IMR-90 (cell line): ENCODE data around the gene TMEM30A. TPM values are rescaled to one million over a fixed set of nuclear protein-coding genes. Genes with fewer than 3 reads are reported as not detected.

ENCODE experiments used
- ATAC-seq: fragments of 200-7000 bp; cut with Tn5 transposase; 2 replicates; pipeline ENCODE4 v1.9.1; 2020; ENCODE audit warnings: low read depth, mild to moderate bottlenecking, moderate library complexity
- BruUV-seq: library from RNA; stranded (reverse); fragments of 400-500 nt; replicated peaks from 2 replicates; lab custom pipeline; 2021; lab: Mats Ljungman, UMichigan
- CTCF ChIA-PET: fragments of 300-600 bp; formaldehyde crosslinking; extraction: SDS; loops from one replicate; lab custom pipeline; 2021; ENCODE audit warnings: antibody characterized with exemption; lab: Yijun Ruan, JAX
- POLR2A ChIA-PET: fragments of 300-600 bp; sonication (Branson Sonifier 250); formaldehyde crosslinking; loops from one replicate; lab custom pipeline; 2022; ENCODE audit warnings: antibody characterized with exemption; ENCODE audit not compliant: unreplicated experiment; lab: Charles Lee
- DNase-seq: peaks from one replicate; pipeline ENCODE4 v3.0.0; 2013
- H2AFZ ChIP-seq: replicated peaks from 2 replicates; pipeline ENCODE3; 2013; ENCODE audit warnings: low read length, mild to moderate bottlenecking; ENCODE audit not compliant: poor library complexity
- H2AK5ac ChIP-seq: 2 replicates; pipeline ENCODE4 v1.6.1; 2013; ENCODE audit warnings: low read depth, low read length, inconsistent platforms
- H2AK9ac ChIP-seq: replicated peaks from 2 replicates; pipeline ENCODE3; 2013; ENCODE audit warnings: mild to moderate bottlenecking, low read depth, low read length, moderate library complexity; ENCODE audit not compliant: poor library complexity
- H2BK120ac ChIP-seq: 2 replicates; pipeline ENCODE4 v1.6.1; 2013; ENCODE audit warnings: low read depth, low read length, inconsistent platforms
- H2BK15ac ChIP-seq: 3 replicates; pipeline ENCODE4 v1.6.1; 2013; ENCODE audit warnings: low read depth, low read length, inconsistent platforms
- H2BK20ac ChIP-seq: 2 replicates; pipeline ENCODE4 v1.6.1; 2013; ENCODE audit warnings: low read depth, mild to moderate bottlenecking, inconsistent platforms, low read length, moderate library complexity
- H2BK5ac ChIP-seq: 2 replicates; pipeline ENCODE4 v1.6.1; 2013; ENCODE audit warnings: mild to moderate bottlenecking, low read depth, low read length, inconsistent platforms; ENCODE audit not compliant: poor library complexity, severe bottlenecking
- H3K14ac ChIP-seq: replicated peaks from 2 replicates; pipeline ENCODE4 v1.6.1; 2013; ENCODE audit warnings: low read depth, low read length, inconsistent platforms
- H3K18ac ChIP-seq: 2 replicates; pipeline ENCODE4 v1.6.1; 2013; ENCODE audit warnings: low read depth, low read length, control low read depth
- H3K23ac ChIP-seq: 2 replicates; pipeline ENCODE4 v1.6.1; 2013; ENCODE audit warnings: low read depth, low read length, inconsistent platforms
- H3K27ac ChIP-seq: 2 replicates; pipeline ENCODE4 v1.5.1; 2013; ENCODE audit warnings: mild to moderate bottlenecking, control low read depth, low read length; ENCODE audit not compliant: insufficient read depth
- H3K27me3 ChIP-seq: 2 replicates; pipeline ENCODE4 v1.6.1; 2013; ENCODE audit warnings: low read length; ENCODE audit not compliant: control insufficient read depth, insufficient read depth
- H3K36me3 ChIP-seq: 2 replicates; pipeline ENCODE4 v1.6.1; 2013; ENCODE audit warnings: low read length, mixed read lengths; ENCODE audit not compliant: control insufficient read depth, insufficient read depth
- H3K4ac ChIP-seq: 2 replicates; pipeline ENCODE4 v1.6.1; 2013; ENCODE audit warnings: low read depth, low read length, inconsistent platforms
- H3K4me1 ChIP-seq: 2 replicates; pipeline ENCODE4 v1.6.1; 2013; ENCODE audit warnings: low read length, mixed read lengths; ENCODE audit not compliant: control insufficient read depth, insufficient read depth
- H3K4me2 ChIP-seq: 2 replicates; pipeline ENCODE4 v1.6.1; 2013; ENCODE audit warnings: low read depth, mild to moderate bottlenecking, control low read depth, low read length, moderate library complexity
- H3K4me3 ChIP-seq: 2 replicates; pipeline ENCODE4 v1.5.1; 2013; ENCODE audit warnings: low read depth, mild to moderate bottlenecking, control low read depth, low read length, moderate library complexity; ENCODE audit not compliant: insufficient read depth
- H3K56ac ChIP-seq: 2 replicates; pipeline ENCODE4 v1.6.1; 2013; ENCODE audit warnings: low read length, inconsistent platforms; ENCODE audit not compliant: insufficient read depth; ENCODE audit errors: extremely low read depth
- H3K79me1 ChIP-seq, 2 experiments: 2 replicates each; pipeline ENCODE4 v1.6.1; 2013; ENCODE audit warnings: low read length in 2 of 2, inconsistent platforms in 1 of 2, low read depth in 1 of 2
- H3K9ac ChIP-seq: 2 replicates; pipeline ENCODE4 v1.6.1; 2013; ENCODE audit warnings: low read depth, low read length, control low read depth
- H3K9me1 ChIP-seq: 2 replicates; pipeline ENCODE4 v1.6.1; 2013; ENCODE audit warnings: low read length, inconsistent platforms; ENCODE audit not compliant: insufficient read depth
- H3K9me3 ChIP-seq: 2 replicates; pipeline ENCODE4 v1.6.1; 2013; ENCODE audit warnings: low read length; ENCODE audit not compliant: control insufficient read depth, insufficient read depth
- H4K20me1 ChIP-seq: 2 replicates; pipeline ENCODE4 v1.6.1; 2013; ENCODE audit warnings: low read length, inconsistent platforms; ENCODE audit not compliant: insufficient read depth
- H4K5ac ChIP-seq: 2 replicates; pipeline ENCODE4 v1.6.1; 2013; ENCODE audit warnings: mild to moderate bottlenecking, low read depth, low read length, control low read depth
- H4K8ac ChIP-seq, 2 experiments: 2 replicates each; pipeline ENCODE4 v1.6.1; 2013; ENCODE audit warnings: low read depth in 2 of 2, low read length in 2 of 2, control low read depth in 1 of 2, inconsistent platforms in 1 of 2
- H4K91ac ChIP-seq: 2 replicates; pipeline ENCODE4 v1.6.1; 2013; ENCODE audit warnings: low read depth, low read length, inconsistent platforms; ENCODE audit not compliant: insufficient read depth
- CTCF ChIP-seq: conservative IDR thresholded peaks from 2 replicates; pipeline ENCODE4 v1.5.1; 2012; ENCODE audit warnings: mild to moderate bottlenecking, low read depth, low read length, improper control_type of control experiment
- ELK1 ChIP-seq: fragments of 150-350 bp; IDR thresholded peaks from 2 replicates; pipeline ENCODE4 v1.6.1; 2016; ENCODE audit warnings: low read depth, mild to moderate bottlenecking, low read length, moderate library complexity, borderline replicate concordance
- FOS ChIP-seq: fragments of 150-350 bp; IDR thresholded peaks from 2 replicates; pipeline ENCODE4 v1.6.1; 2016; ENCODE audit warnings: low read depth, low read length
- MAFK ChIP-seq: IDR thresholded peaks from 2 replicates; pipeline ENCODE4 v1.6.1; 2012; ENCODE audit warnings: low read depth, low read length, improper control_type of control experiment
- MAZ ChIP-seq: IDR thresholded peaks from 2 replicates; pipeline ENCODE4 v1.6.1; 2012; ENCODE audit warnings: low read depth, mild to moderate bottlenecking, low read length, improper control_type of control experiment, moderate library complexity, borderline replicate concordance
- RAD21 ChIP-seq: IDR thresholded peaks from 2 replicates; pipeline ENCODE4 v1.6.1; 2012; ENCODE audit warnings: low read length, improper control_type of control experiment
- WGBS, 2 experiments: methylation state at CpG; one replicate each; pipeline versions ENCODE4 v1.1.5 to v1.1.7; 2013; ENCODE audit warnings: missing lambda C conversion rate in 2 of 2; ENCODE audit not compliant: insufficient read length in 1 of 2; ENCODE audit errors: extremely low coverage in 2 of 2; 5-methylcytosine and 5-hydroxymethylcytosine counted together
- dilution Hi-C: fragments of 300-500 bp; cut with HindIII; formaldehyde crosslinking; loops from one replicate; pipeline ENCODE4 v1.14.3; 2018; ENCODE audit warnings: low sequenced_read_pairs; ENCODE audit not compliant: unreplicated experiment
- in situ Hi-C: fragments of 300-500 bp; cut with MboI; formaldehyde crosslinking; loops from 3 replicates; pipeline ENCODE4 v1.14.3; 2019; ENCODE audit warnings: low sequenced_read_pairs, inconsistent platforms, mixed read lengths
- intact Hi-C: fragments of 100-400 bp; cut with micrococcal nuclease; formaldehyde crosslinking; loops from 2 replicates; pipeline ENCODE4 v1.10.0; 2022
- polyA plus RNA-seq, 3 experiments: library from polyadenylated mRNA; depleted of rRNA; stranded (reverse); fragments of >200 nt; gene quantifications; 2 replicates each; pipeline ENCODE4 v1.2.3, GENCODE V29; 2012; ENCODE audit warnings: low replicate concordance in 1 of 3
- total RNA-seq: library from RNA; depleted of rRNA; stranded (reverse); fragments of >200 nt; gene quantifications from 2 replicates; pipeline ENCODE4 v1.2.3, GENCODE V29; 2012

Gene TMEM30A
- total and polyA plus RNA-seq, 2 of the 4 experiments (the other 2 are of a cell fraction): 48.5 to 111 TPM

- H3K27me3 ChIP-seq: peaks cover 3% of the 10 kb centered on the region; the same call in 1 of the 2 replicates
Measured at GRCh38 chr6:75318900-75319299, 34.3 kb upstream of the TMEM30A start.

More at GRCh38 chr6:75318900-75319299, 34.3 kb upstream of the TMEM30A start:
- in situ Hi-C loops (no loop called here), intact Hi-C loops (no loop called here), dilution Hi-C loops (no loop called here)
- CTCF ChIA-PET: no interaction called here
- no peak overlapping the region for H3K9ac ChIP-seq
- no peak overlapping the region for H3K18ac ChIP-seq
- no peak overlapping the region for H2BK20ac ChIP-seq
- H2AFZ ChIP-seq: no peak overlapping the region
- DNase-seq: no peak
- TF ChIP-seq FOS (no peak), RAD21 (no peak), MAZ (no peak), ELK1 (no peak), CTCF (no peak), MAFK (no peak)
- no peaks in the 10 kb centered on the region for H3K79me1 ChIP-seq
- WGBS, 2 experiments: 100% methylated on average over 1 of the region's 2 CpGs; no CpG with 5 or more reads in 1 of the 2 experiments
- no peak overlapping the region for H3K56ac ChIP-seq
- H2BK15ac ChIP-seq: no peak overlapping the region
- H3K23ac ChIP-seq: no peak overlapping the region
- H4K20me1 ChIP-seq: no peaks in the 10 kb centered on the region
- H3K27ac ChIP-seq: no peak overlapping the region
- peaks cover 3% of the 10 kb centered on the region for H3K4me1 ChIP-seq
- H3K14ac ChIP-seq: no peak overlapping the region
- H3K4ac ChIP-seq: no peak overlapping the region
- H4K8ac ChIP-seq: no peak overlapping the region
- no peak overlapping the region for H4K5ac ChIP-seq
- H3K4me2 ChIP-seq: no peak overlapping the region
- no TSS peak for BruUV-seq
- no peaks in the 10 kb centered on the region for H3K9me3 ChIP-seq
- no peak overlapping the region for H4K91ac ChIP-seq
- H2AK5ac ChIP-seq: no peak overlapping the region
- H2BK5ac ChIP-seq: no peak overlapping the region
- no peaks in the 10 kb centered on the region for H3K9me1 ChIP-seq
- H3K4me3 ChIP-seq: no peak overlapping the region
- H2BK120ac ChIP-seq: no peak overlapping the region
- no peaks in the 10 kb centered on the region for H3K36me3 ChIP-seq
- H2AK9ac ChIP-seq: no peak overlapping the region
- POLR2A ChIA-PET: no interaction called here
- no peak for ATAC-seq
